ENCODE data around the gene CD86.

CD86 gene

GRCh38 chr3:122060040-122060698 is 5.0 kb downstream of the CD86 start:
- no peak for DNase-seq

GRCh38 chr3:122063908-122064307 is 8.7 kb downstream of the CD86 start:
- no peak for DNase-seq

GRCh38 chr3:122064326-122064725 is 9.2 kb downstream of the CD86 start:
- no peak for DNase-seq

DNA sequence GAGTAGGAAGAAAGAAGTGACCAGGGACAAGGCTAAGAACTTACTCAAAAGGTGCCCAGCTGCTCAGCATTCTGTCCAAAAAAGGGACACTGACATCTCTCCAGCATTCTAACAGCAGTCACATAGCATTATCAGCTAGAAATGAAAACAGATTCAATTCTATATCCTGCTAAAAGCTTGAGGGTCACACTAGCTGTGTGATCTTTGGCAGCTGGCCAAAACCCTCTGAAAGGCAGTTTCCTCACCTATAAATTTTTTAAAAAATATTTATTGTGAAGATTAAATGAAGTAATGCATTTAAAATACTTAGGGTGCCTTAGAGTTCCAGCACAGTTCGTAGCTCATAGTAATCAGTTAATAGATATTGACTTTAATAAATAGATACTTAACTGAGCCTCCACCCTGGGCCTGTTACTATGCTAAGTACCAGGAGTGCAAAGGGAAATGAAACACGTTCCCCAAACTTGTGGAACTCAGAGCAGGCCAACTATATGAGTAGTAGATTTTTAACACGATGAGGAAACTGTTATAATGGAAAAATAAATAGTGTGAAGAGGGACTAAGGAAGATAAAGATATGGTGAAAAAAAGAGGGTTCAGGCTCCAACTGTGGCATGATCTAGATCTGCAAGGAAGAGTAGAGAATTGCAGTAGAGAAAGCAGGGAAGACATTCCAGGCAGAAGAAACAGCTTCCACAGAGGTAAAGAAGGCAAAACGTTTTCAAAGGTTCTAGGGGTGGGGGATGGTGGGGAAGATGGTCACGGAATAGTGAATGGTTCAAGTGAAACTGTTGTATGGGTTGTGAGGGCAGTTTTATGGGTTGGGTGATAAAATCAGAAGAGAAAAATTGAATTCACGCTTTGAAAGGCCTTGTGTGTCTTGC is 11.4 kb downstream of the CD86 start:
- no peak for DNase-seq

GRCh38 chr3:122067214-122067550 is 12.0 kb downstream of the CD86 start:
- DNase-seq, result no peak

DNA sequence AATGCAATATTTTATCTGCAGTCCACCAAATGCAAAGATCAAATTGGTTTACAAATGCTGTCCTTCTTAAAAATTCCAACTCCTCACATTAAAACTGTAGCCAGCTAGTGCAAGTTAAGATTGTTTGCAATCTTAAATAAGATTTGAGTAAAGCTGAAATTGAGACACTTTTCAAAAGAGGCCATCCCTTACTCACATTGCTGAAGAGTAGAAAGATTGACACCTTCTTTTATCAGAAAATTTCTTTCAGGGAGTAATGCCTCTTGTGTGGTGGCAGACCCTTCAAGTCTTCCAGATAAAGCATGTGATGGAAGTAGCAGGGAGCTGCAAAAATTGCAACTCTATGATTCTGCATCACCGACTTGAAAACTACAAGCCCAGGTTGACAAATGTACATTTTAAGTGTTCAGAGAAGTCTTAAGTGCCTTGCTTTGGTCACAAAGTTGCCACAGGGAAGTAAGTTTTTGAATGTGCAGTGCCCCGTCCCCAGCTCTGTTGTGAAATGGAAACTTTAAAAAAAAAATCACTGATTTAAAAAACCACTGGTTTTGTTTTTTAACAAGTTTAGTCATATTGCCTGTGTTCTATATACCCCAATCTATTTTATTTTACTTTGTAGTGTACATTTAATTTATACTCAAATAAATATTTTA is 12.6 kb downstream of the CD86 start:
- DNase-seq, result no peak

DNA sequence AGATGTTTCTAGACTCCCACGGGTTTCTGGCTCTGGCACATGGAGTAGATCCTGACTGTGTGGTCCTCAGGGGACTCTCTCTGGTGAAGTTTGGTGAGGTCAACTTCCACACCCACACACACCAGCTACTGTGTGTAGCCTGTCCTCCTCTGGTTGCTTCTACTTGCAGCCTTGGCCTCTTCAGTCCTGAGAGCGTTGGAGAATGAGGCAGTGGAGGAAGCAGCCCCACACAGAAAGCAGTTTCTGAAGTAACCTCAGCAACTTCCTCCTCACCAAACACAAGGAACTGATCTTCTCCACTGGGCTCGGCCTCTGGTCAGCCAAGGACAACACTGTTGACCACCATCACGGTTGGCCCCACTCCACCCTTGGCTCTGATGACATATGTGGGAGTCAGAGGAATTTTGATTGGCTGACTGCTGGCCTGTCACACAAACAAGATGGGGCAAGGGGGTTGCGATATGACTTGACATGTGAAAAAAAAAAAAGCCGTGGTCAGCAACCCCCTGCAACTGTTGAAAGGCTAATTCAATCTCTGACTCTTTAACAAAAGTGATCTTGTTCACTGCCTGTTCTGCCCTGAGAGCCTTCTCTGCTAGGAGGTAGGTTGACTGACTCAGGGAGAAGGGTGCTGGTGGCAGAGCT is 19.6 kb downstream of the CD86 start:
- DNase-seq, result no peak

DNA sequence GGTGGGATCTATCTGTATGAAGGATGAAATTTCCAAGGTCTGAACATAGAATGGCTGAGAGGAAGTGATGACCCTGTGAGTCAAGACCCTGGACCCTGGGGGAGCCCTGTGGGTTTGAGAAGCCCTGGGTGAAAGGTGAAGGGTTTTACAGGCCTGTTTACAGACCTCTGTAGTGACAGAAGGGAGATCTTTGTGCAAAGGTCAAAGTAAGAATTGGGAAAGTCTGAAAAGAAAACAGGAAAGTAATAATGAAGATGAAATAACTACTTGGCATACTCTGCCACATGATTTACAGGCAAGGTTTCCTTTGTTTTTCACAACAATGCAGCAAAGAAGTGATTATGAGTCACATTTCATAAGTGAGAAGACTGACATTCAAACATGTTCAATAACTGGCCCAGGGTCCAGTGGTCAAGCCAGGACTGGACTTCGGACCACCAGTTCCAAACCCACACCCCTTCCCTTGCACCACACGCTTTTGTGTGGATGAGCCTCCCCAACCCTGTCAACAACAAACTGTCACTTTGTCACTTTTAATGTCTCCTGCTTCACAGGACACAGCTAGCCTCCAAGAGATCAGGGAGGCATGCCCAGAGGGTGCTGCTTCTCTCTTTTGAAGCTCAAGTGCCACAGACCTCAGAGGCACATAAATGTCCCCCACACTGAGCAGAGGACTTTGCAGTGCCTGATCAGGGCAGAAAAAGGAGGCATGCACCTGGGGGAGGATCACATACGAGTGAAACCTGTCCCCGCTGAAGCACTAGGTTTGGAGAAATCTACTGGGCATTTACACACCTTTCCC is 21.5 kb downstream of the CD86 start:
- DNase-seq, result no peak

GRCh38 chr3:122077293-122078234 is 22.4 kb downstream of the CD86 start:
- DNase-seq, result no peak

DNA sequence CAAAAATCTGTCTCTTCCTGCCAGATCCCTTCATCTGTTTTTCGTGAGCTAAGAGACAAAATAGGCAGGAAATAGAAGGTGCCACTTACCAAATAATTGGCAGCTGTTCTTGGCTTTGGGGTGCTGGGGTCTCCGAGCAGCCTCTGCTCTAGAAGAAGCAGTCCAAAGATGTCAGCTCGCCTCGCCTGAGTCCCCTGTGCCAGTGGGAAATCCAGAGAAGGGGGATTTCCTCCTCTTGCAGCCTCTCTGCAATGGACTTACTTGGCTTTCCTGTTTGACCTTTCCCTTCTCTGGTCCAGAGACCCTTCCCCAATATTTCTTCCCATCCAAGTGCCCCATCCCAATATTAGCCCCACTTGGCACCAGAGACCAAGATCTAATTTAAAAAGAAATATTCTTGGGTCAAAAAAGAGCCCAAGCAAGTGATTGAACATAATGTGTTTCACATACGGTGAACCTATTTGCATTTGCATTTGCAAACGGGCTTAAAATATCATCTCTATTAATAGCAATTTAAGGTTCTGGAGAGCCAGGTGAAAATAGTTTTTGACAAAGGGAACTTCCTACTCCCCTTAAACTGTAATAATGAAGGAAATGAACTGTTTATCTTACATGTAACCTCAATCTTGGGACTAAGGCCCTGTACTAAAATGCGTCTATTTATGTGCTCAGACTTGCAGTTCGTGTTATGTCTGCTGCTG is 23.2 kb downstream of the CD86 start:
- no peak for DNase-seq

DNA sequence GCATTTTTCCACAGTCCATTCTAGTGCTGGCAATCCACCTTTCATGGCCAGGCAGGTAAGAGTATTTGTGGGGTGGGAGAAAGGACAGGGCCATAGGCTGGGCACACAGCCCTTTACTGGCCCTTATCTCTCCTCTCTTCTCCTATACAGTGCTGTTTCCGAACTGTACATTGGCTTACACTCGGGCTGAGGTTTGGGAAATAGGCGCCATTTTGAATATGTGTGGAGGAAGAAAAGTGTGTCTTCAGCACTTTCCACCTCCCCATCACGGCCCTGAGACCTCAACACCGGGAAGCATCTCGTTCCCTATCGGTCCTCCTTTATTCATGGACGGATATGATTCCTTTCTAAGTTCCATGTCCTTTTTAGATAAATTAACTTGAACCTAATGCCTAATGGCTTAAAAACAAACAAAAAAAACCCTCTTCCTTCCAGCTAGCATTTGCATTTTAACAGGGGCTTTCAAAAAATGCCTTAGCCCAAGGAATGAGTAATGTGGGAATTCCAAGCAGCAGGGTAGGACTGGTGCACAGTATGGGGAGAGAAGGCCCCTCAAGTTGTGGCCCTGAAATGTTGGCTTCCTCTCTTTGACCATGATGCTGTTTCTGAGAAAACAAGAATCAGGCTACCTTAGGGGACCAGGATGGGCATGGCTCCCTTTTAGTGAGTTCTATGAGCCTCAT is 24.5 kb downstream of the CD86 start:
- DNase-seq, result no peak

DNA sequence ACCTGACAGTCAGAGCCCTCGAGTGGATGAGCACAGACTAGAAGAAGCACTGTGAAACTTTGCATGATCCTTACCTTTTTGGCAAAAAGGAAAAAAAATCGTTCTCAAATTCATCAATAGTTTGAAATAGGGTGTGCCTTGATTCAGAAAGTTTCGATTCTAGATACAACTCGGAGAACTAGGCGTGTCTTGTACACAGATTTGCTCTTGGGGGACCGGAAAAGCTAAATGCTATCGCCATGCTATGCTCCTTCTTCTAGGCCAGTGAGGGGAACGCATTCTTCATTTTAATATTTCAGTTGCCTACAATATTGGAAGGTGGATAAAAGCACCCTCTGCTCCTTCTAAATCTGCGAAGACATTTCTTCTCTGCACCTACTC is 25.0 kb downstream of the CD86 start:
- DNase-seq, result no peak

DNA sequence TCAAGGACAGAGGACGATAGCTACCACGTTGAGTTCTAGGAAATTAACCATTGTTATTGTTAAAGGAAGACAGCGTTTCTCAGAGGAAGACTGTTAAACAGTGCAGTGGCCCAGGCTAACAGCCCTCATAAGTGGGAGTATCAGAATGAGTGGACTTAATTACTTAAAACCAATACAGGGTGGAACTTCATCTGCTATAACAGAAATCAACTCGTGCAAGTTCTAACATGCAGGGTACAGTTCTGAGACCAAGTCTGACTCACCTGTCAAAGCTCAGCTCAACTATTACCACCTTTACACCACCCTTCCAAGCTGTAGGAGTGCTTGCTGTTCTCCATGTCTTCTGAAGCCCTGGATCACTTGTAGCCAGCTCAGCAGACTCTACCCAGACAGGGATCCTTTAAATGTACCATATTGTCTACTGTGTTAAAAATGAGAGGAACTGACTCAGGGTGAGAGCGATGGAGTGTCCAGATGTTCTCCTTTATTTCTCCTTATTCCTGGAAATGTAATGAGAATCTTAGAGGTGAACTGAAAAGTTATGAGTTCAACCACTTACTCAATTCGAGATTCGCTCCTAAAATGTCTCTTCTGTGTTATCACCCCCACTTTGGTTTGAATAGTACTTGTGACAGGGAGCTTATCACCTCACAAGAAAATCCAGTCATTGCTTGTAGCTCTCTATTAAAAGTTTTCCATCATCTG is 26.5 kb downstream of the CD86 start:
- no peak for DNase-seq

GRCh38 chr3:122082357-122082756 is 27.2 kb downstream of the CD86 start:
- no peak for DNase-seq

GRCh38 chr3:122084799-122085198 is 29.6 kb downstream of the CD86 start:
- DNase-seq, result no peak

DNA sequence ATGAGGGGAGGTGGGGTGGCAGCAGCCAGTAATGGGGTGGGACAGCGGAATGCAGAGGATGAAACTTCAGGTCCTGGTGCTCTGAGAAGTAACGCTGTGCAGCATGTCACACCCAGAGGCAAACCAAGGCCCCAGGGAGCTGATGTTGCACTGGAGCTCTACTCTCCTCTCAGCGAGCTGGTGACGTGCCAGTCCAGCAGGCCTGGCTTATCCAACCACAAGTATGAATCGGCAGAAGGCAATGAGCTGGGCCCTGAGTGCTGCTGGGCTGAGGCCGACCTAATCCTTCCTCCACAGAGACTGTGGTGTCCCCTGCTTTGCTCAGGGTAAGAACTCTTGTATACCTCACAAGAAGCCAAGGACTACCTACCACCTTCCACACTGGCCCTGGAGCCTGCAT is 30.5 kb downstream of the CD86 start:
- no peak for DNase-seq

GRCh38 chr3:122088531-122088930 is 33.4 kb downstream of the CD86 start:
- no peak for DNase-seq

GRCh38 chr3:122091602-122092295 is 36.6 kb downstream of the CD86 start:
- no peak for DNase-seq
